T-helper 2 cell treated with Interferon-gamma antibody and Interleukin-4, amounts not matched to agents 5 μg/mL and 100 μg/mL, for 36 hours (primary cell): Measurements from ENCODE around the gene TBC1D26.
"Not testable (repeated sequence)": the region's sequence is repeated elsewhere in the genome, so short reads cannot be mapped to it uniquely, and the experiment has no call there.

Experiments
- DNase-seq: peaks from one replicate; pipeline ENCODE4 v3.0.0; 2021; ENCODE audit warnings: low spot score
- H3K27ac Mint-ChIP-seq: one replicate; pipeline ENCODE4 v1.8.0; 2021; ENCODE audit warnings: mild to moderate bottlenecking, mixed read lengths
- H3K27me3 Mint-ChIP-seq: one replicate; pipeline ENCODE4 v1.8.0; 2021; ENCODE audit warnings: low read depth, mixed read lengths
- H3K36me3 Mint-ChIP-seq: one replicate; pipeline ENCODE4 v1.8.0; 2021; ENCODE audit warnings: low read depth, mixed read lengths
- H3K4me1 Mint-ChIP-seq: one replicate; pipeline ENCODE4 v1.8.0; 2021; ENCODE audit warnings: low read depth, mixed read lengths
- H3K4me3 Mint-ChIP-seq: one replicate; pipeline ENCODE4 v1.8.0; 2022; ENCODE audit warnings: mild to moderate bottlenecking, moderate library complexity, mixed read lengths
- H3K9me3 Mint-ChIP-seq: one replicate; pipeline ENCODE4 v1.8.0; 2021; ENCODE audit warnings: mixed read lengths

TBC1D26 gene

DNA sequence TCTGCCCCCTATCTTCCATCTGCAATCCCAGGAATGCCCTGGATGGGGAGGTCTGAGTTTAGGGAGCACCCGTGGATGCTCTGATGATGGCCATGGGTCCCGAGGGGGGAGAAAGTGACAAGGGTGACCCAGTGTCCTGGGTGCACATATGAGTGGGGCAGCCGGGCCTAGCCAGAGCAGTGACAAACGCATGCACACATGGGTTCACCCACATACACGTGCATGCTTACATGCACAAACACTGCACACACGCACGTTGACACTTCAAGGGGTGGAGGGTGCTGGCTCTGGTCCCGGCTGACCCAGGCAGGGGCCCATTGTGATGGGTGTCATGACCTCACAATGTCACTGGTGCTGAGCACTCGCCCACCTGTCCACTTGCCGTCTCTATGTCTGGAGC, at the start of gene TBC1D26:
TBC1D26 (plus strand) TSS at position 384 of the 400 bp plus-strand sequence. CDS start 3,066 bp downstream, outside the sequence.
- not testable (repeated sequence) for H3K4me3 Mint-ChIP-seq, H3K27me3 Mint-ChIP-seq, H3K27ac Mint-ChIP-seq, H3K36me3 Mint-ChIP-seq, H3K4me1 Mint-ChIP-seq, H3K9me3 Mint-ChIP-seq, DNase-seq

DNA sequence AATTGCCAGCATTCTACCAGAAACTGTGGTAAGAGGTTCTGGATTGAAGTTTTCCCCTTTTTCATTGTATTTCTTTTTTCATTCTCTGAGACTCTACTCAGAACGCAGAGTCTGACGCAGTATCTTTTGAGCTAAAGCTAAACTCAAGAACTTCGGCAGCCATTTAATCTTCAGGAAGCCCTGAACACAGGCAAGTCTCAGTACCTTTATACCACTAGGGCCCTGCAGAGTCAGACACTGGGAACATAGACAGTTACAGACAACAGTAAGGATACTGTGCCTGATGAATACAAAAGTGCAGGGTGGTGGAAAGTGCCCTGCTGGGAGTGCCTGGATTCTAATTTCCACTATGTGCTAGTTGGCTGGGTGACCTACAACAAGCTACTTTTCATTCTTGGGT, 48.9 kb upstream of the TBC1D26 start:
- not testable (repeated sequence) for H3K27me3 Mint-ChIP-seq, H3K9me3 Mint-ChIP-seq, H3K36me3 Mint-ChIP-seq, DNase-seq
- Mint-ChIP-seq H3K4me1 (peaks cover 18% of the 10 kb centered on the region), H3K4me3 (peak overlapping the region; percentile 94), H3K27ac (peak overlapping the region; percentile 34)

DNA sequence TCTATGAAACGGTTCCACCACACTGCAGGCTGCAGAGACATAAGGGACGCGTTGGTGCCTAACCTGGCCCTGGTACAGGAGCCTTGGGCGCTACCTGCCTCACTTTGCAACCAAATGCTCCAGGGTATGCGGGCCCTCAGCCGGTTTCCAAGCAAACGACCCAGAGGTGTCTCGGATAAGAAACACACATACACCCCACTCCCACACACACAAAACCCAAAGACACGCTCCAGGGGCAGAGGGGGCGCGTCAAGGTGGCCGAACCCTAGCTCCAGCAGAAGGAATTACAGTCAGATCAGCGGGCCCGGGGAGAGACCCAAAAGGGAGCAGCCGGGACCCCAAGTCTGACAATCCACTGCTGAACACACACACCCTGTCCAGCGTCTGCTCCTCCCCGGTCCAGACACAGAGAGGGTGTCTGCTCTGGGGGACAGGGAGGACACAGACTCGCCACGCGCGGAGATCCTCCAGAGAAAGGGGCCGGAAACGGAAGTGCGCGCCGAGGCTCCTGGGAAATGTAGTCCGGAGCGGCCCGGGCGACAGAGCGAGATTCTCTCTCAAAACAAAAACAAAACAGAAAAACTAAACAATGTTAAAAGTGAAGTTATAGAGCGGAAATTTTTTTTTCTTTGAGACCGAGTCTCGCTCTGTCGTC, 48.1 kb upstream of the TBC1D26 start, which contains the start of gene TRIM16:
TRIM16 (minus strand) TSS at position 488 of the 655 bp plus-strand sequence. CDS start 32,702 bp downstream, outside the sequence.
- H3K36me3 Mint-ChIP-seq, H3K9me3 Mint-ChIP-seq, H3K27me3 Mint-ChIP-seq: not testable (repeated sequence)
- peaks cover 18% of the 10 kb centered on the region for H3K4me1 Mint-ChIP-seq
- H3K4me3 Mint-ChIP-seq: peak within 1 kb of the TSS; percentile 94
- DNase-seq: peak; percentile 73
- H3K27ac Mint-ChIP-seq: peak within 1 kb of the TSS; percentile 83

- not testable (repeated sequence) for H3K9me3 Mint-ChIP-seq, H3K27me3 Mint-ChIP-seq, H3K27ac Mint-ChIP-seq, H3K36me3 Mint-ChIP-seq, H3K4me3 Mint-ChIP-seq, DNase-seq
- H3K4me1 Mint-ChIP-seq: peaks cover 15% of the 10 kb centered on the region
Observed at GRCh38 chr17:15687494-15687893, 44.6 kb upstream of the TBC1D26 start.

GRCh38 chr17:15698967-15699366, 33.1 kb upstream of the TBC1D26 start:
- H3K27me3 Mint-ChIP-seq, DNase-seq, H3K4me1 Mint-ChIP-seq, H3K9me3 Mint-ChIP-seq: not testable (repeated sequence)
- H3K4me3 Mint-ChIP-seq: peak overlapping the region; percentile 95
- peak overlapping the region; percentile 83 for H3K27ac Mint-ChIP-seq
- H3K36me3 Mint-ChIP-seq: peaks cover 19% of the 10 kb centered on the region

GRCh38 chr17:15699413-15699924, 32.6 kb upstream of the TBC1D26 start, which contains the start of gene ZNF286A:
ZNF286A (plus strand) TSS chr17:15699752; CDS start chr17:15700330, 578 bp downstream.
- Mint-ChIP-seq H3K36me3 (peaks cover 21% of the 10 kb centered on the region), H3K27ac (peak within 1 kb of the TSS; percentile 83), H3K4me3 (peak within 1 kb of the TSS; percentile 95)
- H3K4me1 Mint-ChIP-seq, H3K27me3 Mint-ChIP-seq, H3K9me3 Mint-ChIP-seq: not testable (repeated sequence)
- DNase-seq: peak; percentile 97

- H3K9me3 Mint-ChIP-seq, H3K27me3 Mint-ChIP-seq: not testable (repeated sequence)
- H3K27ac Mint-ChIP-seq: peak overlapping the region; percentile 83
Observed at GRCh38 chr17:15699937-15700336, 32.1 kb upstream of the TBC1D26 start.

GRCh38 chr17:15704239-15704638, 27.8 kb upstream of the TBC1D26 start:
- not testable (repeated sequence) for H3K4me3 Mint-ChIP-seq

More at GRCh38 chr17:15699937-15700336, 32.1 kb upstream of the TBC1D26 start:
- DNase-seq, H3K4me1 Mint-ChIP-seq: not testable (repeated sequence)
- Mint-ChIP-seq H3K4me3 (peak overlapping the region; percentile 95), H3K36me3 (peaks cover 22% of the 10 kb centered on the region)

DNA sequence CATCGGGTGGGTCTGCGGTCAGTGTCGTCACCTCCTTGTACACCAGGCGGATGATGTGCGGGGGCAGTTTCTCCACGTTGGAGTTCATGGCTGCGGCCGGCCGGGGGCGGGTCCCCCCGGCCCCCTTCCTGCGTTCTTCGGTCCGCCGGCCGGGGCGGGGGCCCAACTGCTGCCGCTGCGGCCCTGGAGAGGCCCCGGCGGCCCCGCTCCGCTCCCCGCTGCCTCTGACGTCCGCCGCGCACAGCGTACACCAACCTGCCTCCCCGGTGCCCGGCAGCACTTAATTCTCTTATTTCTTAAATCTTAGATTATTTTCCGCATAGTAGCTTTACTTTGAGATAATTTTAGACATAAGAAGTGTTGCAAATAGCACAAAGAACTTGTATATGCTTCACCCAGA, 27.3 kb upstream of the TBC1D26 start:
- not testable (repeated sequence) for H3K4me1 Mint-ChIP-seq, H3K4me3 Mint-ChIP-seq, H3K27ac Mint-ChIP-seq, H3K27me3 Mint-ChIP-seq, DNase-seq
- Mint-ChIP-seq H3K9me3 (peaks cover 35% of the 10 kb centered on the region), H3K36me3 (peaks cover 57% of the 10 kb centered on the region)

More at GRCh38 chr17:15704239-15704638, 27.8 kb upstream of the TBC1D26 start:
- not testable (repeated sequence) for H3K4me1 Mint-ChIP-seq, DNase-seq, H3K27me3 Mint-ChIP-seq, H3K27ac Mint-ChIP-seq
- peaks cover 29% of the 10 kb centered on the region for H3K9me3 Mint-ChIP-seq
- peaks cover 52% of the 10 kb centered on the region for H3K36me3 Mint-ChIP-seq

GRCh38 chr17:15708879-15709278, 23.2 kb upstream of the TBC1D26 start:
- not testable (repeated sequence) for H3K27ac Mint-ChIP-seq, H3K27me3 Mint-ChIP-seq, H3K4me3 Mint-ChIP-seq, DNase-seq, H3K4me1 Mint-ChIP-seq
- Mint-ChIP-seq H3K9me3 (peaks cover 38% of the 10 kb centered on the region), H3K36me3 (peaks cover 60% of the 10 kb centered on the region)

DNA sequence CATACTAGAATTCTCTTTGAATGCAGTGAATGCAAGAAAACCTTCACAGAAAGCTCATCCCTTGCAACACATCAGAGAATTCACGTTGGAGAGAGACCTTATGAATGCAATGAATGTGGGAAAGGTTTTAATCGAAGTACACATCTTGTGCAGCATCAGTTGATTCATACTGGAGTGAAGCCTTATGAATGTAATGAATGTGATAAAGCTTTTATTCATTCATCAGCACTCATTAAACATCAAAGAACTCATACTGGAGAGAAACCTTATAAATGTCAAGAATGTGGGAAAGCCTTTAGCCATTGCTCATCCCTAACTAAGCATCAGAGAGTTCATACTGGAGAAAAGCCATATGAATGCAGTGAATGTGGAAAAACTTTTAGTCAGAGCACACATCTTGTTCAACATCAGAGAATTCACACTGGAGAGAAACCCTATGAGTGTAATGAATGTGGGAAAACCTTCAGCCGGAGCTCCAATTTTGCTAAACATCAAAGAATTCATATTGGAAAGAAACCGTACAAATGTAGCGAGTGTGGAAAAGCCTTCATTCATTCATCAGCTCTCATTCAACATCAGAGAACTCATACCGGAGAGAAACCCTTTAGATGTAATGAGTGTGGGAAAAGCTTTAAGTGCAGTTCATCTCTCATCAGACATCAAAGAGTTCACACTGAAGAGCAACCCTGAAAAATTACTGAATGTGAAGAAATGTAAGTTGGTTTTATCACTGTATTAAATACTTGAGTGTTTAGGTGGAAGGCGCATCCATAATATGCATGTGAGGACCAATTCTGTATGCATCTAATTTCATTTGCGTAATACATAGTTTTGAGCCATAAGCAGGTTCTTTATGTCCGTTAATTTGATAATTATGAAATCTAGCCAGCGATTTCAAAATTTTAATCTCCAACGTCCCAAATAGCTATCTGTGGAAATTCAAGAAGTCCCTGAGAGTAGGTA, 15.2 kb upstream of the TBC1D26 start:
- DNase-seq, H3K4me3 Mint-ChIP-seq, H3K4me1 Mint-ChIP-seq, H3K27me3 Mint-ChIP-seq, H3K27ac Mint-ChIP-seq: not testable (repeated sequence)
- Mint-ChIP-seq H3K9me3 (peaks cover 33% of the 10 kb centered on the region), H3K36me3 (peaks cover 37% of the 10 kb centered on the region)

- H3K36me3 Mint-ChIP-seq, H3K9me3 Mint-ChIP-seq, H3K27ac Mint-ChIP-seq, H3K4me1 Mint-ChIP-seq, H3K27me3 Mint-ChIP-seq, H3K4me3 Mint-ChIP-seq, DNase-seq: not testable (repeated sequence)
Observed at GRCh38 chr17:15730535-15730934, 1.5 kb upstream of the TBC1D26 start.

DNA sequence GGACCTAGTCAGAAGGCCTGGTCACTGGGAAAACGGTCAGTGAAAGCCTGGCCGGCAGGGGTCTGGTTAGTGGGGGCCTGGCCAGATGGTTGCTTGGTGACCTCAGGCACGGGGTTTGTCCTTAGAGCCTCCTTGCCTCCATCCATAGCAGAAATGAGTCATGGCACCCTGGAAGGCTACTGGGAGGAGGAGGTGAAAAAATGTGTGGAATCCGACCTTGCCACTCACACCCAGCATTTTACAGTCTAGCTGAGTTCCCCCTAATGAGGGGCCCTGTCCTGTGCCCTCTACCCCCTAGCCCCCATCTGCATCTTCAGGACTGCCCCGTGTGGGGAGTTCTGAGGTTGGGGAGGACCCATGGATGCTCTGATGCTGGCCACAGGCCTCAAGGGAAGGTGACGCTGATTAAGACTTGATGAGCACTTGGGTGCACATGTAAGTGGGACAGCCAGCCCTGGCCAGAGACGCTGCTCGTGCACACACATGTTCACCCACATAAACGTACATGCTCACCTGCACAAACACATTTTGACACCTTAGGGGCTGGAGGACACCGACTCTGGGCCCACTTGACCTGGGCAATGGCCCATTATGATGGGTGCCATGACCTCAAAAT, 1.2 kb downstream of the TBC1D26 start:
- not testable (repeated sequence) for H3K36me3 Mint-ChIP-seq, H3K4me1 Mint-ChIP-seq, H3K4me3 Mint-ChIP-seq, H3K27me3 Mint-ChIP-seq, H3K27ac Mint-ChIP-seq, DNase-seq, H3K9me3 Mint-ChIP-seq
